Kasumi-1 (cell line): ENCODE data around the gene ACOT9.
"Not testable (repeated sequence)": the region's sequence is repeated elsewhere in the genome, so short reads cannot be mapped to it uniquely, and the experiment has no call there.

Experiments used
- DNase-seq, 2 experiments: peaks; one replicate each; lab custom pipeline; 2025; lab: John Stamatoyannopoulos, UW

ACOT9 gene

DNA sequence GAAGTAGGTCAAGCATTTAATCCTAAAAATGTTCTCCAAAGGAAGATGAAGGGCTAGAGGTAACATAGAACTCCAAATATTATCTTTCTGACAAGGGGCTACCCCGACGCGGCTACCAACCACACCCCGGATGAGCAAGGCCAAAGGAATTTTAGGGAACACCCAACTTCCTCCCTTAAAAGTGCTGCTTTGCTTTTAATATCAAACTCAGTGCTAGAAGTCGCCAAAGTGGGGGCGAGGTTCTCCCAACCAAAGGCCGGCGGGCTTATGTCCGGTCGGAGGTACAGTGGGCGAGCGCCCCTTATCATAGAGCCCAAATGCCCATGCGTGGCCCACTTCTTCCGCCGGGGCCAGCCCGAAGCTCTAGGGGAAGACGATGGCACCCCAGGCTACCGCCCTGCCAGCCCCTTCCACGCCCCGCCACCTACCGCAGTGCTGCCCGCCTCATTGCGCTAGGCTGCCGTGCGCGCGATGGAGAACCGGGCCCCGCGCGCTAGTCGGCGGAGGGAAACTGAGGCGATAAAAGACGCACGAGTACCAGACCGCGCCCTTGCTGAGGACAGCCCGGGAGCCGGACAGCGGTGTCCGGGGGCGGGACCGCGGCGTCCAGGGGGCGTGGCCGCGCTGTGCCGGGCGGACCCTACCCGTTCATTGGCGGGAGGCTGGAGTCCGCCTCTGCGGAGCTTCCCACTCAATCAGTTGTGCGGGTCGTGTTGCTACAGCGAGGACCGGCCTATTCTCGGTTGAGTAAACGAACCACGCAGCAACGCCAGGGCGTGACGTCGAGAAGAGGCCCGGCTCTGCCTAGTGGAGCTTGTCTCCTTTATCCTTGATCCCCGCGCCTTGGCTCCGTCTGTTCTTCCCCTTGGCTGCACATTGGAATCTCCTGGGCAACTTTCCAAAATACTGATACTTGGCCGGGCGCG, at the start of gene ACOT9:
ACOT9 (minus strand) TSS at position 580 of the 926 bp plus-strand sequence; CDS start at position 448, 132 bp downstream.
- peak; percentile 72 to 80 for DNase-seq

DNA sequence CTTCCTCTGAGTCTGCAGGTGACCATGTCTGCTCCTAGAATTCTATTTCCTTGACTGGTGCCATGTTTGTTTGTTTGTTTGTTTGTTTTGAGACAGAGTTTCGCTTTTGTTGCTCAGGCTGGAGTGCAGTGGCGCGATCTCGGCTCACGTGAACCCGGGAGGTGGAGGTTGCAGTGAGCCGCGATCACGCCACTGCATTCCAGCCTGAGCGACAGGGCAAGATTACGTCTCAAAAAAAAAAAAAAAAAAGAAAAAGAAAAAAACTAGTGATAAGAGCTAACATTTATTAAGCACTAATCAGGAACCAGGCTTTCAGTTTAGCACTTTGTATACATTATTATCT, 47.0 kb upstream of the ACOT9 start:
- no peak for DNase-seq

DNA sequence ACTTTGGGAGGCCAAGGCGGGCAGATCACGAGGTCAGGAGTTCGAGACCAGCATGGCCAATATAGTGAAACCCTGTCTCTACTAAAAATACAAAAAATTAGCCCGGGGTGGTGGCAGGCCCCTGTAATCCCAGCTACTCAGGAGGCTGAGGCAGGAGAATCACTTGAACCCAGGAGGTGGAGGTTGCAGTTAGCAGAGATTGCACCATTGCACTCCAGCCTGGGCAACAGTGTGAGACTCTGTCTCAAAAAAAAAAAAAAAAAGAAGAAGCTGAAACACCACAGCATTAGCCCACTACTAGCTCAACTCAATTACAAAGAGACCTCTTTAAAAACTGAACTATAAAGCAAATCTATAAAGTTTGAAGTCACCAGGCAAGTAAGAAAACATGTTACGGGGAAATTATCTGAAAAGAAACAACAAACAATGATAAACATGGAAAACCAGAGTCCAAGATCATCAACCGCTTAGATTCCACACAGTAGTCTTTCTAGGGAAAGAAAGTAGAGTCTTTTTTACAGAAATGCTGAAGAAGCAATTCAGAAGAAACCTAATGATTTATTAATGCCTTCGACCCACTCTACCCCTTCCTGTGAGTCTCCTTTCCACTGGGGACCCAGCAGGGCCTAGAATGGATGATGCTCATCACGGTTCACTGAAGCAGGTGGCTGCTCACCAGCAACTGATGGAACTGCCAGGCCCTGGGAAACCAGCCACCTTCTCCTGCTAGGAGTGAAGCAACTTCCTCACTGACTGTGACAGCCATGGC, 46.5 kb upstream of the ACOT9 start:
- DNase-seq = no peak

- no peak for DNase-seq
These were observed 45.9 kb upstream of the ACOT9 start for GRCh38 chrX:23788946-23789345.

GRCh38 chrX:23788521-23788920, 45.4 kb upstream of the ACOT9 start:
- DNase-seq = no peak

DNA sequence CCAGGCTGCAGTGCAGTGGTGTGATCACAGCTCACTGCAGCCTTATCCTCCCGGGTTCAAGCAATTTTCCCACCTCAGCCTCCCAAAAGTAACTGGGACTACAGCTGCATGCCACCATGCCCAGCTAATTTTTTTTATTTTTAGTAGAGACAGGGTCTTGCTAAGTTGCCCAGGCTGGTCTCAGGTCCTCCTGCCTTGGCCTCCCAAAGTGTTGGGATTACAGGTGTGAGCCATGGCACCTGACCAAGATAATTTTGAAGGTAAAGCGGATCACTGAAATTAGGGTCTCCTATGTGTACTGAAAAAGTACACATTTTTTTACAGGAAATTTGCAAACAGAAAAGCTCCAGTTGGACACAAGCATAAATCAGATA, 44.7 kb upstream of the ACOT9 start:
- DNase-seq = no peak

DNA sequence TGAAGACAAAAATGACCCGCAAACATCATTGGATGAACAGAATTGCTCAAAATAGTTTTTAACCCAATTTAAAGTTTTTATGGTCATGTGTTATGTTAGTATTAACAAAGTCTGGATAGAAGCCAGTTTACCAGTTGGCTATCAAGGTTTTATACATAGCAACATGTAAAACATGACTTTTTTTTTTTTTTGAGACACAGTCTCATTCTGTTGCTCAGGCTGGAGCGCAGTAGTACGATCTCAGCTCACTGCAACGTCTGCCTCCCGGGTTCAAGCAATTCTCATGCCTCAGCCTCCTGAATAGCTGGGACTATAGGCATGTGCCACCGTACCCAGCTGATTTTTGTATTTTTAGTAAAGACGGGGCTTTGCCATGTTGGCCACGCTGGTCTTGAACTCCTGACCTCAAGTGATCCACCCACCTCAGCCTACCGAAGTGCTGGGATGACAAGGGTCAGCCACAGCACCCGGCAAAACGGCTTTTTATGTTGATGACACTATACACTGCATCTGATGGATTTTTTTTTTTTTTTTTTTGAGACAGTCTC, 43.3 kb upstream of the ACOT9 start:
- DNase-seq = no peak

DNA sequence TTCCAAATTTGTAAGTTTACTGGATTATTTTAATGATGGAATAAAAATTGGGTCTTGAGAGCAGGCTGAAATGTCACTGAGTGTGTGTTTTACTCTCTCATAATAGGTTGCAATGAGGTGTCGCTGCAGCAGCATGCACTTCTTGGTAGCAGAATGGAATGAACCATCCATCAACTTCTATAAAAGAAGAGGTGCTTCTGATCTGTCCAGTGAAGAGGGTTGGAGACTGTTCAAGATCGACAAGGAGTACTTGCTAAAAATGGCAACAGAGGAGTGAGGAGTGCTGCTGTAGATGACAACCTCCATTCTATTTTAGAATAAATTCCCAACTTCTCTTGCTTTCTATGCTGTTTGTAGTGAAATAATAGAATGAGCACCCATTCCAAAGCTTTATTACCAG, 42.5 kb upstream of the ACOT9 start:
- DNase-seq = no peak

- peak; percentile 63 to 72 for DNase-seq
These were observed 41.6 kb upstream of the ACOT9 start for GRCh38 chrX:23784470-23785331.

GRCh38 chrX:23783589-23784469, 40.8 kb upstream of the ACOT9 start:
- peak in 1 of 2 experiments; percentile 6 for DNase-seq

GRCh38 chrX:23782863-23783588, 40.0 kb upstream of the ACOT9 start, which contains the start of gene SAT1:
Gene SAT1, plus strand, starts transcription at chrX:23783173. Its CDS starts 179 bp downstream, at chrX:23783352.
- DNase-seq = peak; percentile 87 to 89

DNA sequence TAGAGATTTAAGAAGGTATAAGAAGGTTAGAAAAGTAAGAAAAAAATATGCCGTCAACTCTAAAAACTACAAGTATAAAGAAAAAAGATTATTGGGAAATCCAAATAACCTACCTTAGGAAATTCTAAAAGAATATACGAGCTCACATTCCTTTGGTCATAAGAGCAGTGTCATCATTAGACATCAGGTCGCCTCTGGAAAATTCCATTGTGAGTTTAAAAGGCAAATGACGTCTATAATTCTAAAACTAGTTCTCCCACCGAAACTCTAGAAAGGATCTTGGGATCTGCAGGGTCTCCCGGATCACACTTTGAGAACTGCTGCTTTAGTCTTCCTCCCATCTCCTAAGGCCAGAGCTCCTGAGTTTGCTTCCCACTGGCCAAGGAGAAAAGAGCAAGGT, 39.4 kb upstream of the ACOT9 start:
- no peak for DNase-seq

- DNase-seq = no peak
These were observed 35.9 kb upstream of the ACOT9 start for GRCh38 chrX:23779025-23779424.

- no peak for DNase-seq
These were observed 33.3 kb upstream of the ACOT9 start for GRCh38 chrX:23776363-23776762.

DNA sequence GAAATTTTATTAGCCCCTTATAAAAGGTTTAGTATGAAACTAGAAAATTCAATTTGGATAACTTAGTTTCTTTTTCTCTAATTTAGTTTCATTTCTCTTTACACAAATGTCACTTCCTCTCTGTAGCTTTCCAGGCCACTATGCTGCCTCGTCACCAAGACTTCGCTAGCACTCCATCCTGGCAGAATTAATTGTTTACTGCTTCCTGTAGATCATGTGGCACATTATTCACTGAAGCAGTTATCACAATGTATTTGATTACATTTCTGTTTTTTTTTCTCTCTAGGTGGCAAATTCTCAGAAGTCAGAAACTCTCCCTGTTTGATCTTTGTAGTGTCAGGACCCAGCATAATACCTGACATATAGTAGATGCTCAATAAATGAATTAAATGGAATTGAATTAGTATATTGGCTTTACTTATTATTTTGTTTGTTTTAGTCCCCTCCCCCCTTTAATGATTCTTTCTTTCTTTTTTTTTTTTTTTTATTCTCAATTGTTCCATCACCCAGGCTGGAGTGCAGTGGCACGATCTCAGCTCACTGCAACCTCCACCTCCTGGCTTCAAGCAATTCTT, 30.6 kb upstream of the ACOT9 start:
- peak; percentile 25 to 35 for DNase-seq

DNA sequence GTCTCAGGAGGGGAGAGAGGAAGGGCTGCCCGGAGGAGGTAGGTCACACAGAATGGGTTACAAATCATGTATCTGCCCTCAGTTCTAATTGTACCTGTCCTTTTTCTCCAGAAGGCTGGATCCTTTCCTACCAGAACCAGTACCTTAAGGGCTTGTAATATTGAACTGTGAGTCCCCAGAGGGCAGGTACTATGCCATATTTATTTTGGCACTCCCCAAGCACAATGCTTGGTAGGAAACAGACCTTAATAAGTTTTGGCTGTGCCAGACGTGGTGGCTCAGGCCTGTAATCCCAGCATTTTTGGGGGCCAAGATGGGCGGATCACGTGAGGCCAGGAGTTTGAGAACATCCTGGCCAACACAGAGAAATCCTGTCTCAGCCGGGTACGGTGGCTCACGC, 28.0 kb upstream of the ACOT9 start:
- DNase-seq = not testable (repeated sequence)

DNA sequence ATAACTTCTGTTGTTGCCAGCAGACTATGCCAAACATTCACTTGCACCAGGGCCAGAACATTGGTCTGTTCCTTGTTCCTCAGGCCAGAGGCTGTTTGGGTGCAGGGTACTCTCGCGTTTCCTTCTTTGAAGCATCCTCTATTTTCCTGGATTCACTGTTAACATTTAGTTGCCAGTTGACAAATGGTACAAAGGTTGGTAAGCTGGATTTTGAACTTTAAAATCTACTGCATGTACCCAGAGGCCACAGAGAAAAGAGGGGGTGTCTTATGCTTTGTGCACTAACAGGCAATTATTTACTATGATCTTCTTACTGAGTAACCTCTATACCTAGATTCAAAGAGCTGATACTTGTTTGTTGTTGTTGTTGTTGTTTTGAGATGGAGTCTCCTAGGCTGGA, 27.1 kb upstream of the ACOT9 start:
- DNase-seq = no peak

GRCh38 chrX:23766650-23767551, 23.8 kb upstream of the ACOT9 start:
- DNase-seq = no peak

DNA sequence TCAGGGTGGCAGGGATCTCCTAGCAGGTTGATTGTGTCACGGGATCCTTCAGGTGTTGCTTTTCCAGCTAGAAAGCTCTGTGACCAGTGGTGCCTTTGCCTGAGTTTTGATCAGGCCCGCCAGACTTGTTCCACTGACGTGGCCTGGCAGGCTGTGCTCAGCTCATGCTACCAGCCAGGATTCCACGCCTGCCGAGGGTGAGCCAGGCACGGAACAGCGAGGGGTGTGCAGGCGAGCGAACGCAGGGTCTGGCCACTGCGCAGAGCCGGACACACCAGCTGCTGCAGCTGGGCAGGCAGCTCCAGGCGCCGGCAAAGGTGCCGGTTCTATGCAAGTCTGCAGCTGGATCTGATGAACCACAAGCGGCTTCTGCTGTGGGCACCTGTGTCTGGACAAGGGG, 22.8 kb upstream of the ACOT9 start:
- no peak for DNase-seq
